ENCODE results near the gene SYT17.

SYT17 gene

DNA sequence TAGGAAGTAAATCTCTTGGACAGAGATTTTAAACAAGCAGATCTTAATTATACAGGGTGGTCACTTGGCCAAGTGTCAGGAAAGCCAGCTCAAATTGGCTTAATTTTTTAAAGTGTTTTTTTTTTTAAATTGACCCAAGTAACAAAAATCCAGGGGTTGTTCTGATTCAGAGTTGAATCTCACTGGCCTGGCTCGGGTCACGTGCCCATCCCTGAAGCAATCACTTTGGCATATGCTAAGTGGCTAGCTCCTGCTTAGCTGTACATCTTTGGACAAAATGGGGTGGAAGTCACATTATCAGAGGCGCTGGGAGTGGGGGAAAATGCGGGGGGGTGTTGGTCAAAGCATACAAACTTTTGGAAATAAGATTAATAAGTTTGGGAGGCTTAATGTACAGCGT, 141.1 kb downstream of the SYT17 start:
- Histone ChIP-seq H3K36me3 (no peaks in the 10 kb centered on the region), H3K9me3 (no peaks in the 10 kb centered on the region), H3K27me3 (no peaks in the 10 kb centered on the region), H3K4me1 (ENCODE audit: control insufficient read depth in 1 of 2, insufficient read depth in 1 of 2, low read depth in 1 of 2, low read length in 1 of 2) (no peaks in the 10 kb centered on the region), H3K4me3 (ENCODE audit: low read depth in 1 of 2, low read length in 1 of 2) (no peak overlapping the region), H3K27ac (no peak overlapping the region)
- TF ChIP-seq, protein P1, sequence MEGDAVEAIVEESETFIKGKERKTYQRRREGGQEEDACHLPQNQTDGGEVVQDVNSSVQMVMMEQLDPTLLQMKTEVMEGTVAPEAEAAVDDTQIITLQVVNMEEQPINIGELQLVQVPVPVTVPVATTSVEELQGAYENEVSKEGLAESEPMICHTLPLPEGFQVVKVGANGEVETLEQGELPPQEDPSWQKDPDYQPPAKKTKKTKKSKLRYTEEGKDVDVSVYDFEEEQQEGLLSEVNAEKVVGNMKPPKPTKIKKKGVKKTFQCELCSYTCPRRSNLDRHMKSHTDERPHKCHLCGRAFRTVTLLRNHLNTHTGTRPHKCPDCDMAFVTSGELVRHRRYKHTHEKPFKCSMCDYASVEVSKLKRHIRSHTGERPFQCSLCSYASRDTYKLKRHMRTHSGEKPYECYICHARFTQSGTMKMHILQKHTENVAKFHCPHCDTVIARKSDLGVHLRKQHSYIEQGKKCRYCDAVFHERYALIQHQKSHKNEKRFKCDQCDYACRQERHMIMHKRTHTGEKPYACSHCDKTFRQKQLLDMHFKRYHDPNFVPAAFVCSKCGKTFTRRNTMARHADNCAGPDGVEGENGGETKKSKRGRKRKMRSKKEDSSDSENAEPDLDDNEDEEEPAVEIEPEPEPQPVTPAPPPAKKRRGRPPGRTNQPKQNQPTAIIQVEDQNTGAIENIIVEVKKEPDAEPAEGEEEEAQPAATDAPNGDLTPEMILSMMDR (IDR thresholded peaks at IDR 0.05), result no peak

DNA sequence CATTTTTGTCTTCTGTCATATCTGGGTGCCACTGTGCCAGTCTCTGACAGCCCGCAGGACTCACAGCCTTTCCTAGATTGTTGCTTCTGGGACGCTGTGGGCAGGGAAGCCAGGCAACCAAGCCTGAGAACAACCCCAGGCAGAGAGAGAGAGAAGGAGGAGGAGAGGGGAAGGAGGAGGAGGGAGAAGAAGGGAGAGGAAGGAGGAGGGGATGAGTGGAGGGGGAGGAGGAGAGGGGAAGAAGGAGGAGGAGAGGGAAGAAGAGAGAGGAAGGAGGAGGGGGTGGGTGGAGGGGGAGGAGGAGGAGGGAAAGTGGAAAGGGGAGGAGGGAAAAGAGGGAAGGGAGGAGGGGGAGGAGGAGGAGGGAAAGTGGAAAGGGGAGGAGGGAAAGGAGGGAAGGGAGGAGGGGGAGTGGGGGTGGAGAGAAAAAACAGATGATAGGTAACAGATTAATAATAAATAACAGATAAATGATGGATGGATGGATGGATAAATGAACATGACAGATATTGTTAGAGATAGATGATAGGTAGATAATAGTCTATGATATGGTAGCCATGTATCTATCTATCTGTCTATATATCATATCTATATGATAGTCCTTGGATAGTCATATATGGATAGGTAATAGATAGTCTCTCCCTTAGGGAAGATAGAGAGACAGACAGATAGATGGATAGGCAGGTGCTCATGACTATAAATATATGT, 146.8 kb downstream of the SYT17 start:
- H3K9me3 ChIP-seq, result no peaks in the 10 kb centered on the region
- no peaks in the 10 kb centered on the region for H3K4me1 ChIP-seq (ENCODE audit: control insufficient read depth in 1 of 2, insufficient read depth in 1 of 2, low read depth in 1 of 2, low read length in 1 of 2)
- H3K27me3 ChIP-seq, result peaks cover 3% of the 10 kb centered on the region
- H3K4me3 ChIP-seq (ENCODE audit: low read depth in 1 of 2, low read length in 1 of 2), result no peak overlapping the region
- TF ChIP-seq, protein P1 (IDR thresholded peaks at IDR 0.05), result no peak
- no peak overlapping the region for H3K27ac ChIP-seq
- no peaks in the 10 kb centered on the region for H3K36me3 ChIP-seq

DNA sequence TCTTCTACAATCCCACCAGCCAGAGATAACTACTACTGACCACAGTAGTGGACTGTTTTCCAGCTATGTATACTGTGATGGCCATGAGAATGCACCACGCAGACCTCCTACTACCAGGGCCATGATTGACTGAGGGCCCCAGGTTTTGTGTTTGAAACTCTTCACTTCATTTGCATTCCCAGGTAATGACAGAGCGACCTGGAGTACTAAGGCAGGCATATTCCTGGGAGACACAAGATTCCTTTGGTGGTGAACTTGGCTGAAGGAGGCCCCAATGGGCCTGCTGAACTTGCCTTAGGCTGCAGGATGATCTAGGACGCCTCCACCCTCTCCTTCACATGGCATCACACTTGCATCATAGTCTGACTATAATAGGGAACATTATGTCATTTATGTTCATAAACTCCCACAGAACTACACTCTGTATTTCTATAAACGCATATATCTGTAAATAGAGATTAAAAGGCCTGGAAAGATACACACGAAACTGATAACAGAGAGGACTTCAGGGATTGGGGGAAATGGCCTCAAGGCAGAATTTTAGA, 147.9 kb downstream of the SYT17 start:
- H3K4me3 ChIP-seq (ENCODE audit: low read depth in 1 of 2, low read length in 1 of 2), result no peak overlapping the region
- H3K36me3 ChIP-seq, result no peaks in the 10 kb centered on the region
- no peaks in the 10 kb centered on the region for H3K9me3 ChIP-seq
- TF ChIP-seq, protein P1 (IDR thresholded peaks at IDR 0.05), result no peak
- peaks cover 3% of the 10 kb centered on the region for H3K27me3 ChIP-seq
- no peak overlapping the region for H3K27ac ChIP-seq
- H3K4me1 ChIP-seq (ENCODE audit: control insufficient read depth in 1 of 2, insufficient read depth in 1 of 2, low read depth in 1 of 2, low read length in 1 of 2), result no peaks in the 10 kb centered on the region

DNA sequence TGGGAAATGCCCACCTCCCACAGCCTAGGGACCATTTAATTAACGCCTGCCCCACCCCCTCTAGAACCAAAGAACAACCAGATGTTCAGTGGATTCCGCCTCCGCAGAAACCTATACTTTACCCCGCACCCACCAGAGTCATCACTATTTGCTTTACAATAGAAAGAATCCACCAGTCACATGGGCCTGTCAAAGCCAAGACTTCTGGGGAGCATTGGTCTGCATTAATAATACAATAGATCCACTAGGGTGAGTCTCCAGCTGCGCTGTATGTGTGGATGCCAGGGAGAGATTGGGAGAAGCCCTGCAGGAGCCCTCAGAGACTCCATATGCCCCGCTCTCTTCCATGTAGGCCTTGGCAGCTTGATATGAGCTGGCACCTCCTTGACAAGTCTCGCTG, 148.8 kb downstream of the SYT17 start:
- Histone ChIP-seq H3K36me3 (no peaks in the 10 kb centered on the region), H3K9me3 (no peaks in the 10 kb centered on the region), H3K4me3 (ENCODE audit: low read depth in 1 of 2, low read length in 1 of 2) (no peak overlapping the region), H3K4me1 (ENCODE audit: control insufficient read depth in 1 of 2, insufficient read depth in 1 of 2, low read depth in 1 of 2, low read length in 1 of 2) (no peaks in the 10 kb centered on the region), H3K27ac (no peak overlapping the region), H3K27me3 (peaks cover 3% of the 10 kb centered on the region)
- TF ChIP-seq, protein P1 (IDR thresholded peaks at IDR 0.05), result no peak
